Right renal cortex interstitium (tissue), 3 donors: ENCODE data around the gene CDC42EP5. TPM values are rescaled to one million over a fixed set of nuclear protein-coding genes. Genes with fewer than 3 reads are reported as not detected.

Experiments
- DNase-seq, 3 donors: peaks; one replicate each; pipeline ENCODE4 v3.0.0-alpha.2; 2013; ENCODE audit warnings: low read depth in 3 of 3, low spot score in 2 of 3
- polyA plus RNA-seq, 3 donors: library from polyadenylated mRNA; unstranded; fragments of 120-200 nt; gene quantifications; one replicate each; pipeline ENCODE4 v1.2.1, GENCODE V29; 2013; ENCODE audit not compliant: insufficient read length in 3 of 3

Gene CDC42EP5
- polyA plus RNA-seq, 3 donors: 20.2 to 22.0 (median 21.7) TPM

DNA sequence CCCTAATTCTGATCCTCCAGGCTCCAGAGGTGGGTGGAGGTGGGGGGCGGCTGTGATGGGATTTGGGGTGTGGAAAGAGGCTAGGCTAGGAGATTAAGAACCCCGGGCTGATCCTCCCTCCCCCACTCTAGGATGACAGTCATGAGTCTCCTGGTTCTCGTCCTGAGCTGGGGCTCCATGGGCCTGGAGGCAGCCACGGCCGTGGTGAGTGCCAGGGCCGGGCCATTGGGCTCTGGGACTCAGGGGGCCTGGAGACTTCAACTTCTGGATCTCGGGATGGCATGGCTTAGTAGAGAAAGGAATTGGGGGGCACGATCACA, 44.0 kb downstream of the CDC42EP5 start:
- DNase-seq: no peak

DNA sequence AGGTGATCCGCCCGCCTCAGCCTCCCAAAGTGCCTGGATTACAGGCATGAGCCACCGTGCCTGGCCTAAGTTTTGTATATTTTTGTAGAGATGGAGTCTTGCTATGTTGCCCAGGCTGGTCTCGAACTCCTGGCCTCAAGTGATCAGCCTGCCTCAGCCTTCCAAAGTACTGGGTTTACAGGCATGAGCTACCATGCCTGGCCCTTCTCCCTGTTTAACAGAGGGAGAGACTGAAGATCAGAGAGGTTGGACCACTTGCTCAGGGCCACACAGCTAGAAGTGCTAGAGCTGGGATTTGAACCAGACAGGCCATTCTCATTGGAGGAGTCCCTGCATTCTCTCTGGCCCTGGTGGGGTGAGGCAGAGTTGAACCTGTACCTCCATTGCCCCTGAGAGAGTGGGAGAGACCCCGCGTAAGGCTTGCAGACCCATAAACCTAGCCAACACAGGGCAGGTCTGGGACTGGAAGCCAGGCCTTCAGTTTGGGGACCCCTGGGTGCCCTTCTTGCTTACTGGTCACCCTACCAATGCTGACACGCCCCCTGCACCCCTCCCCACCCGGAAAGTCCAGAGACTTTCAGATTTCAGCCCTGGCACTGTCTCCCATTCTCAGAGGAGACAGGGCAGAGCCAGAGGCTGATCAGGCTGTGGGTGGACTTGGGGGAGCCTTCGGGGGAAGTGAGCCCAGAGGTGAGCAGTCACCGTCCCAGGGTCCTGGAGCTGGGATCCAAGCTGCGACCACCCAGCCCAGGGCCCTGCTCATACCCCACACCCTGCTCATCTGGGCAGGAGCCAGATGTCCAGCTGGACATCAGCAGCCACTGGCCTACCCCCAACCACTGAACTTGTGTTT, 44.5 kb downstream of the CDC42EP5 start:
- DNase-seq: no peak

- DNase-seq: no peak
Measured at GRCh38 chr19:54427586-54427985, 45.5 kb downstream of the CDC42EP5 start.

- DNase-seq: no peak
Measured at GRCh38 chr19:54426291-54426931, 46.7 kb downstream of the CDC42EP5 start.

- DNase-seq: no peak
Measured at GRCh38 chr19:54425382-54425723, 47.7 kb downstream of the CDC42EP5 start.

GRCh38 chr19:54424660-54425381, 48.3 kb downstream of the CDC42EP5 start:
- DNase-seq: no peak

GRCh38 chr19:54424201-54424600, 48.9 kb downstream of the CDC42EP5 start:
- no peak for DNase-seq

- DNase-seq: no peak
Measured at GRCh38 chr19:54422136-54422535, 51.0 kb downstream of the CDC42EP5 start.

DNA sequence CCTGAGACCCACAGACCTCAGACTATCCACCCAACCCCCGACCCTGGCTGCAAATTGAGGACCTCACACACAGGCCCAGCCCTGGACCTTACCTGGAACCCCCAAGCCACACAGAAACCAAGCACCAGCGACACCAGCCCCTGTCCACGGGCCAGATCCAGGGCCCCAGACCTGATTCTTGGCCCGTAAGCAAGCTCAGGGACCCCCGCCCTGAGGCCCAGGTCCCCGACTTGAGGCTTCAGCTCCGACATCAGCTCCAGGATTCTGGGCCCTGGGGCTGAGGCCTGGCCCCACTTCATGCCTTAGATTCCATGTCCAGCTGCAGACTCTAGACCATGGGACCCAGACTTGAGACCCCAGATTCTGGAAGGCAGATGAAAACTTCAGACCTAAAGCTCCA, 51.6 kb downstream of the CDC42EP5 start:
- DNase-seq: no peak

DNA sequence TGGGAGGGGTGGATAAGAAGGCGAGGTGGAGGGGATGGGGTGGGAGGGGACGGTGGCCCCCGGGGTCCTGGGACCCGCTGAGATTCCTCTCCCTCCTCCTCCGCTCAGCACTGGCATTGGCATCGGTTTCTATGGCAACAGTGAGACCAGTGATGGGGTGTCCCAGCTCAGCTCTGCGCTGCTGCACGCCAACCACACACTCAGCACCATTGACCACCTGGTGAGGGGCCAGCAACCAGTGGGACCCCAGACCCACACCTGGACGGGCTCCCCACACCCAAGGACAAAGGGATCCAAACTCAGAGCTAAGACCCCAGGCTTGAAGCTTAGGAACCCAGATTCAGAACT, 52.0 kb downstream of the CDC42EP5 start:
- DNase-seq: no peak

GRCh38 chr19:54420383-54421168, 52.5 kb downstream of the CDC42EP5 start:
- no peak for DNase-seq

GRCh38 chr19:54420068-54420382, 53.1 kb downstream of the CDC42EP5 start:
- no peak for DNase-seq

DNA sequence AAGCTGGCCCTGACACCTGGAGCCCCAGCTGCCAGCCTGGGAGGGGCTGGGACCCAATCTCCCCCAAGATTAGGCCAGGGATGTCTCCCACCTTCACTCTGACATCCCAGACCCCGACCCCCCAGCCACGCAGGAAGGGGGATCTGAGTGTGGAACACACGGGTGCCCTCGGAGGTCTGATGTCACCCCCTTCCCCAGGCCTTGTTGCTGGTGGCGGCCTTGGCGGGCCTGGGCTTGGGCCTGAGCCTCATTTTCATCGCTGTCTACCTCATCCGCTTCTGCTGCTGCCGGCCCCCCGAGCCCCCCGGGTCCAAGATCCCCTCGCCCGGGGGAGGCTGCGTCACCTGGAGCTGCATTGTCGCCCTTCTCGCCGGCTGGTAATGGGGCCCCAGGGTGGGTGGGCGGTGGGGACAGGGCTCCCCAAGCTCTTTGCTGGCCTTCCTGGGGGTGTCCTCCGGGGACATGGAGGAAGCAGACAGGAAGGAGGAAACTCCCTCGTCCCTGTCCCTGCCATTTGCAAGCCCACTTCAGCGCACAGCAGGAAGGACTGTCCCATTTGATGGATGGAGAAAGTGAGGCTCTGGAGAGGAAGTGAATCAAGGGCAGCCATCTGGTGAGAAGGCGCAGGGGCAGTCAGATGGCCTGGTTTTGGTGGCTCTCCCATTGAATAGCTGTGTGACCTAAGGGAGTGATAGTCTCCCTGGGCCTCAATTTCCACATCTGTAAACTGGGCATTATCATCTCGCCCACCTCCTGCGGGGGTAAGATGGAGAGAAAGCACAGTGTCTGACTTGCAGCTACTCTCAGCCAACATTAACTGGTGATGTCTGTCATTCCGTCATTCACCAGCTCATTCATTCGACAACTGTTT, 53.9 kb downstream of the CDC42EP5 start:
- DNase-seq: no peak

DNA sequence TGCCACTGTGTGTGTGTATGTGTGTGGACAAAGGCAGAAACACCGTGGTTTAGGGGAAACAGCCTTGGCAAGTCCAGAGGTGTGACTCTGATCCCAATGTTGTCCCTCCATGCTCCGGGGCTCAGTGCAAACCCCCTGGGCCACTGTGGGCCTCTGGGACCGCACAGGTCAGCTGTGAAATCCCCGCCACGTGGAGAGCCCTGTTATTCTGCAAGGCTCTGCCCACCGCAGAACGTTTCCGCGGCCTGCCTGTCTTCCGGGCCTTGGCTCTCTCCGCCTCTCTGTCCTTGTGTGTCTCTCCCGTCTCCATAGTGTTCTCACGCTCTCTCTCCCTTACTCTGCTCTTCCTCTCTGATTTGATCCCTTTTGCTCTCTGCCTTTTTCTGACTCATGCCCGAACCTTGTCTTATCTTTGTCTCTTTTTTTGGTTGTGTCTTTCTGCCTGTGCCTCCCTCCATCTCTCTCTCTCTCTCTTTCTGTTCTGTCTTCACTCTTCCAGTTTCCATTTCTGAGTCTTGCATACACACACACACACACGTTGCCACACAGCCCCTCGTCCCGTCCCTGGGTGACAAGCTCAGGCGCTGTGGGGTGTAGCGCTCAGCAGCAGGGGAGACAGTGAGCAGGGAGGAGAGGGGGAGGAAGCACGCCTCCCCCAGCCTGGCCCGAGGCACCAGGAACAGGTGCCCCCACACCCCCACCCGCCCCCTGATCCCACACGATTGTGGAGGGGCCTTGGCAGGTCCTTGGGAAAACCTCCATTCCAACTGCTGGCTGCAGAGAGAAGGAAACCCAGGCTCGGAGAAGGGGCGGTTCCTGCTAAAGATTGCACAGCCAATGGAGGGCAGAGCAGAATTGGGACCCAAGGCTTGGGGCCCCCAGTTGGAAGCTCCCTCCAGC, 54.8 kb downstream of the CDC42EP5 start:
- DNase-seq: no peak

GRCh38 chr19:54416695-54417491, 56.2 kb downstream of the CDC42EP5 start:
- DNase-seq: no peak

DNA sequence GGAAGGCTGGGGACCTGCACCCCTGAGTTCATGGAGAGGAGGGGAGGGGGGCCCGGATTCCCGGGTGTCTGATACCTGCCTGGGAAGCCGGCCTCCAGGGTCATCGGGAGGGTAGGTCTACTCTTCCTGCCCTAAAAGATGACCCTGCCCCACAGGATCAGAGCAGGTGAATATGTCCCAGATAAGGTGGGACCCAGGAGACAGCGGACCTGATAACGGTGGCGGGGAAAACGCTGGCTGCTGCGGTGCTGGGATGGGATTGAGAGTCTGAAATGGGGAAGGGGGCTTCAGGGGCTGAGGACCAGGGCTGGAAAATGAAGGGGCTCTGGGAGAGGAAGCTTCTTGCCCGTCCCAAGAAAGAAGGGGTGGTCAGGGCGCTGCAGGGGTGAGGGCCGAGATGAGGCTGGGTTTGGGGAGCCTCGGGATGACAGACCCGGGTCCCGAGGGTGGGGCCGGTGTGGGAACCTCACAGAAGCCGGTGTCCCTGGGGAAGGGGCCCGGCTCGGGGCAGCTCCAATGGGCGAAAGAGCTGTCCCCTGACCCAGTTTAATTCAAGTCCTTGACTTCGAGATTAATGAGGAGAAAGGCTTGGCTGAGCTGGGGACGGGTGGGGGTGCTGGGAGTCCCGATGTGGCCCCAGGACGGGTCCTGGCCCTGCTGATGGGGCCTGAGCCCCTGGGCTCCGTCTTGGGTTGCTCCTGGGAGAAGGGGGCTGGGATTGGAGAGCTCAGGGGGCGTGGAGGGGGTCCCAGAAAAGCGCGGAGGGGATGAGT, 57.0 kb downstream of the CDC42EP5 start:
- no peak for DNase-seq

DNA sequence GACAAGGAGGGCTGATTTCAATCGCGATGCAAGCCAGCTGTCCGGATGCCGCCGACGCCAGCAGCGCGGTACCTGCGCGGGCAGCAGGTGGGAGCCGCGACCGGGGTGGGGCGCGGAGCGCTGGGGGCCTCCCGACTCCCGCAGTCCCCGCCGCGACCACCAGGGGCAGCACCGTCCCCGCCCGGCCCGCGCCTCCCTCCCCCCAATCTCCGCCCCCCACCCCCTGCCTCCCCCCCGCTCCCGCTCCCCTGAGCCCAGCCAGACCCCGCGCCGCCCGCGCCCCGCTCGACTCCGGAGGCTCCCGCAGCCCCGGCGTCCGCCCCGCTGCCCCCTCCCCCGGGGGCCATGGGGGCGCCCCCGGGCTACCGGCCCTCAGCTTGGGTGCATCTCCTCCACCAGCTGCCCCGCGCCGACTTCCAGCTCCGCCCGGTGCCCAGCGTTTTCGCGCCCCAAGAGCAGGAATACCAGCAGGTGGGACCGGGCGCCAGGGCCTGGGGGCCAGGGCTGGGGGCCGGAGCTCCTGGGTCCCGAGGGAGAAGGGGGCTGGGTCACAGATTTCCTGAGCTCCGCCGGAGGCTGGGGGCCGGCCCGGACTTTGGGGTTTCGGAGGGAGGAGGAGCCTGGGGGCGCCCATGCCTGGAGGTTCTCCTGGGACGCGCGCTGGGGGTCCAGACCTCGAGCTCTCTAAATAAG, 57.7 kb downstream of the CDC42EP5 start, which contains the start of gene TTYH1:
Gene TTYH1 (plus strand): TSS at position 257 of the 693 bp plus-strand sequence. CDS start 89 bp downstream, at position 346.
- no peak for DNase-seq
